GM12875 (cell line): ENCODE data around the gene MYB.

Experiments used
- H3K4me3 ChIP-seq: one replicate; pipeline ENCODE4 v1.5.1; 2011; ENCODE audit warnings: low read depth, low read length, control low read depth
- CTCF ChIP-seq: IDR thresholded peaks from 2 replicates; pipeline ENCODE4 v1.5.1; 2011; ENCODE audit warnings: low read depth, mild to moderate bottlenecking, control low read depth, inconsistent platforms, low read length, moderate library complexity, borderline replicate concordance; ENCODE audit not compliant: insufficient read depth

Gene MYB

GRCh38 chr6:135166515-135166914, 14.6 kb upstream of the MYB start:
- no peak for TF ChIP-seq CTCF
- H3K4me3 ChIP-seq, result no peak overlapping the region

GRCh38 chr6:135167617-135168016, 13.5 kb upstream of the MYB start:
- no peak overlapping the region for H3K4me3 ChIP-seq
- no peak for TF ChIP-seq CTCF

DNA sequence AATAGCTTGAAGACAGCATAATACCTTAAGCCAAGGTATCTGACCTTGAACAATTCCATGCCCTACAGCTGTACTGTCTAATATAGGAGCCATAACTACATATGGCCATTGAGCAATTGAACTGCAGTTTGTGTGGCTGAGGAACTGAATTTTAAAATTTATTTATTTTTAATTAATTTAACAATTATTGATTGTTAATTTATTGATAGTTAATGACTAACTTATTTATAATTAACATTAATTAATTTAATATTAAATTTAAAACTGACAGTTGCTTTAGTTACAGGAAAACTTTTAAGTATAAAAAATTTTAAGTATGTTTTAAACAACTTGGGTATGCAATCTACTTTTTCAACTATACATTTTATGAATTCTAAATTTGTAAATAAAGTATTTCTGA, 12.3 kb upstream of the MYB start:
- no peak overlapping the region for H3K4me3 ChIP-seq
- TF ChIP-seq CTCF, result no peak

GRCh38 chr6:135170238-135170637, 10.9 kb upstream of the MYB start:
- H3K4me3 ChIP-seq, result no peak overlapping the region
- TF ChIP-seq CTCF, result no peak

DNA sequence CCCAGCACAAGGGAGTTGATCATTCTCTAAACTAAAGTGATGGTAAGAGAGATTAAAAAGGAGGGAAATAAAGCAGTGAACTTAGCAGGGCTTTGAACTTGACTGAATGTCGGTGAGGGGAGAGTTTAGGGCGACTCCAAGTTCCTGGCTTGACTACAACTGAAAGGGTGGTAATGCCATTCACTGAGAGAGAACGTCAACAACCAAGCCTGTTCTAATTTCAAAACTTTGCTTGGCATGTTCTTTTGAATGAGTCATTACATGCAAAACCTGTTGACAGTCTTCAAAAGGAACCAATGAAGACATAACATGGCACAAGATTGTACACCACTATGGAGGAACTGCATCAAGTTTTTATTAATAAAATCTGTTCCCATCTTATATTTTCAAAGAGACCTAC, 10.3 kb upstream of the MYB start:
- TF ChIP-seq CTCF, result no peak
- no peak overlapping the region for H3K4me3 ChIP-seq

DNA sequence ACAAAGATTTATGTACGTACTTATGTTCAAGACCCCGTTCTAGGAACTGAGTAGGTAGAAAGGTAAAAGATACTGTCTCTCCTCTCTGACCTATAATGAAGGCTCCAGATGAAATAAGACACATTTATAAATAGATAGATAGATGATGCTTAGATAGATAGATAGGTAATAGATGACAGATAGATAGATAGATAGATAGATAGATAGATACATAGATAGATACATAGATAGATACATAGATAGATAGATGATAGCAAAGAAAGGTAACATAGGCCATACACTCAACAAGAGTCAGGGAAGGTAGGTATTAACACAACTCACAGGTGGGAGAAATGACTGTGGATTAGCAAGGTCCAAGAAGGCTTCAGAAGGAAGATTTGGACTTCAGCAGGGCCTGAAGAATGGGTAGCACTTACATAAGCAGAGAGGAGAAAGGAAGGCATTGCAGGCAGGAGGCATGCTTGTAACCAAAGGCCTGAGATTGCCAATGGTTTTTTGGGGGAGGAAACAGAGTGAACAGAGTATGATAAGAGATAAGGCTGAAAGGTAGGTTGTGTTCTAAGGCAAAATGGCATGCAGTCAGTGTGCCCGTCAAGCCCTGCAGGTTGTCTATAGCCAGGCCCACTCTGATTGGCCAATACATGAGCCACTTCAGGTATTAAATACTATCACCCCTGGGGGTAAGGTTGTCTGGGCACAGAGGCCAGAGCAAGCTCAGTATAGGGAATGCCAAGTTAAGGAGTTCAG, 7.7 kb upstream of the MYB start:
- TF ChIP-seq CTCF, result no peak
- no peak overlapping the region for H3K4me3 ChIP-seq

GRCh38 chr6:135173989-135174484, 7.1 kb upstream of the MYB start:
- no peak for TF ChIP-seq CTCF
- H3K4me3 ChIP-seq, result no peak overlapping the region
